Parathyroid adenoma (tissue), 2 donors: ENCODE results near the gene P4HA1.

Experiments
- H2AFZ ChIP-seq: fragments of 300-600 bp; sonication (generic); one replicate; pipeline ENCODE4 v1.7.0; 2017; ENCODE audit warnings: antibody characterized with exemption, mild to moderate bottlenecking
- H3K27ac ChIP-seq: fragments of 300-600 bp; sonication (generic); one replicate; pipeline ENCODE4 v1.7.0; 2017
- H3K27me3 ChIP-seq: fragments of 300-600 bp; sonication (generic); one replicate; pipeline ENCODE4 v1.7.0; 2017; ENCODE audit warnings: low read length; ENCODE audit not compliant: control insufficient read depth, insufficient read depth
- H3K36me3 ChIP-seq: fragments of 300-600 bp; sonication (generic); one replicate; pipeline ENCODE4 v1.7.0; 2017; ENCODE audit warnings: low read length; ENCODE audit not compliant: control insufficient read depth, insufficient read depth
- H3K4me1 ChIP-seq: fragments of 300-600 bp; sonication (generic); one replicate; pipeline ENCODE4 v1.7.0; 2017; ENCODE audit warnings: control low read depth
- H3K4me2 ChIP-seq: fragments of 300-600 bp; sonication (generic); one replicate; pipeline ENCODE4 v1.7.0; 2017; ENCODE audit warnings: low read length
- H3K4me3 ChIP-seq: fragments of 300-600 bp; sonication (generic); one replicate; pipeline ENCODE4 v1.7.0; 2017; ENCODE audit warnings: low read depth, low read length
- H3K79me2 ChIP-seq: fragments of 300-600 bp; sonication (generic); one replicate; pipeline ENCODE4 v1.7.0; 2017; ENCODE audit warnings: control low read depth
- H3K9ac ChIP-seq: fragments of 300-600 bp; sonication (generic); one replicate; pipeline ENCODE4 v1.7.0; 2017; ENCODE audit warnings: mild to moderate bottlenecking
- H3K9me3 ChIP-seq: fragments of 300-600 bp; sonication (generic); one replicate; pipeline ENCODE4 v1.7.0; 2017; ENCODE audit warnings: low read length; ENCODE audit not compliant: control insufficient read depth
- TF ChIP-seq, protein P1 (sequence below): fragments of 300-600 bp; sonication (generic); IDR thresholded peaks from one replicate; pipeline ENCODE4 v1.7.0; 2017; ENCODE audit warnings: antibody characterized with exemption, mild to moderate bottlenecking
- donor health status: primary hyperparathyroidism.

The P4HA1 gene

DNA sequence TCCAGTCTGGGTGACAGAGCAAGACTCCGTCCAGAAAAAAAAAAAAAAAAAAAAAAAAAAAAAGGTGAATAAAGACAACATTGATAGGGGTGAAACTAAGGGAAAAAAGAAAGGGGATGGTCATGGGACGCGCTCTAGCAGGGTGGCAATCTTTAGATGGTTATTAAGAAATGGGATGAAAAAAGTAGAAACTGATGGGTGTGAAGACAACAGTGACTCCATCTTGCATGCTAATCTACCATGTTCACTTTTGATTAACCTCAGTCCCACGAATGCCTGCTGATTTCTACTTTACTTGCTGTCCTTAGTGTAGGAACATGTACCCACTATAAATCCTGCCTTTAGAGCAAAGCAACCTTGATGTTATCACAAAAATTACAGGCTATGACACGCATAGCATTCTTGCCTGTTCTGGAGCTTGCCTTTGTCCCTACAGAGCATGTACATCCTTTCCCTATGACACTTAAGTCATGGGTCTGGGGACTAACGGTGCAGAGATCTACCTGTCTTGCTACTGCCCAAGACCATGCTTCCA, 38.5 kb downstream of the P4HA1 start:
- no peak overlapping the region for H3K4me3 ChIP-seq
- no peaks in the 10 kb centered on the region for H3K79me2 ChIP-seq
- H3K9me3 ChIP-seq: no peaks in the 10 kb centered on the region
- H3K36me3 ChIP-seq: no peaks in the 10 kb centered on the region
- no peaks in the 10 kb centered on the region for H3K4me1 ChIP-seq
- TF ChIP-seq, protein P1, sequence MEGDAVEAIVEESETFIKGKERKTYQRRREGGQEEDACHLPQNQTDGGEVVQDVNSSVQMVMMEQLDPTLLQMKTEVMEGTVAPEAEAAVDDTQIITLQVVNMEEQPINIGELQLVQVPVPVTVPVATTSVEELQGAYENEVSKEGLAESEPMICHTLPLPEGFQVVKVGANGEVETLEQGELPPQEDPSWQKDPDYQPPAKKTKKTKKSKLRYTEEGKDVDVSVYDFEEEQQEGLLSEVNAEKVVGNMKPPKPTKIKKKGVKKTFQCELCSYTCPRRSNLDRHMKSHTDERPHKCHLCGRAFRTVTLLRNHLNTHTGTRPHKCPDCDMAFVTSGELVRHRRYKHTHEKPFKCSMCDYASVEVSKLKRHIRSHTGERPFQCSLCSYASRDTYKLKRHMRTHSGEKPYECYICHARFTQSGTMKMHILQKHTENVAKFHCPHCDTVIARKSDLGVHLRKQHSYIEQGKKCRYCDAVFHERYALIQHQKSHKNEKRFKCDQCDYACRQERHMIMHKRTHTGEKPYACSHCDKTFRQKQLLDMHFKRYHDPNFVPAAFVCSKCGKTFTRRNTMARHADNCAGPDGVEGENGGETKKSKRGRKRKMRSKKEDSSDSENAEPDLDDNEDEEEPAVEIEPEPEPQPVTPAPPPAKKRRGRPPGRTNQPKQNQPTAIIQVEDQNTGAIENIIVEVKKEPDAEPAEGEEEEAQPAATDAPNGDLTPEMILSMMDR: no peak
- H3K9ac ChIP-seq: no peak overlapping the region
- no peak overlapping the region for H3K27ac ChIP-seq
- H3K27me3 ChIP-seq: no peaks in the 10 kb centered on the region
- no peak overlapping the region for H3K4me2 ChIP-seq
- no peak overlapping the region for H2AFZ ChIP-seq

GRCh38 chr10:73054286-73054685, 42.4 kb downstream of the P4HA1 start:
- H3K4me1 ChIP-seq: no peaks in the 10 kb centered on the region
- TF ChIP-seq, protein P1: no peak
- H3K79me2 ChIP-seq: no peaks in the 10 kb centered on the region
- H3K36me3 ChIP-seq: no peaks in the 10 kb centered on the region
- no peaks in the 10 kb centered on the region for H3K9me3 ChIP-seq
- H3K4me2 ChIP-seq: no peak overlapping the region
- H3K27ac ChIP-seq: no peak overlapping the region
- no peak overlapping the region for H3K9ac ChIP-seq
- H3K27me3 ChIP-seq: no peaks in the 10 kb centered on the region
- H2AFZ ChIP-seq: no peak overlapping the region
- H3K4me3 ChIP-seq: no peak overlapping the region

GRCh38 chr10:73053275-73053674, 43.4 kb downstream of the P4HA1 start:
- TF ChIP-seq, protein P1: no peak
- Histone ChIP-seq H3K9me3 (no peaks in the 10 kb centered on the region), H3K79me2 (no peaks in the 10 kb centered on the region), H3K4me1 (no peaks in the 10 kb centered on the region), H2AFZ (no peak overlapping the region), H3K27me3 (no peaks in the 10 kb centered on the region), H3K36me3 (no peaks in the 10 kb centered on the region), H3K27ac (no peak overlapping the region), H3K9ac (no peak overlapping the region), H3K4me3 (no peak overlapping the region), H3K4me2 (no peak overlapping the region)

DNA sequence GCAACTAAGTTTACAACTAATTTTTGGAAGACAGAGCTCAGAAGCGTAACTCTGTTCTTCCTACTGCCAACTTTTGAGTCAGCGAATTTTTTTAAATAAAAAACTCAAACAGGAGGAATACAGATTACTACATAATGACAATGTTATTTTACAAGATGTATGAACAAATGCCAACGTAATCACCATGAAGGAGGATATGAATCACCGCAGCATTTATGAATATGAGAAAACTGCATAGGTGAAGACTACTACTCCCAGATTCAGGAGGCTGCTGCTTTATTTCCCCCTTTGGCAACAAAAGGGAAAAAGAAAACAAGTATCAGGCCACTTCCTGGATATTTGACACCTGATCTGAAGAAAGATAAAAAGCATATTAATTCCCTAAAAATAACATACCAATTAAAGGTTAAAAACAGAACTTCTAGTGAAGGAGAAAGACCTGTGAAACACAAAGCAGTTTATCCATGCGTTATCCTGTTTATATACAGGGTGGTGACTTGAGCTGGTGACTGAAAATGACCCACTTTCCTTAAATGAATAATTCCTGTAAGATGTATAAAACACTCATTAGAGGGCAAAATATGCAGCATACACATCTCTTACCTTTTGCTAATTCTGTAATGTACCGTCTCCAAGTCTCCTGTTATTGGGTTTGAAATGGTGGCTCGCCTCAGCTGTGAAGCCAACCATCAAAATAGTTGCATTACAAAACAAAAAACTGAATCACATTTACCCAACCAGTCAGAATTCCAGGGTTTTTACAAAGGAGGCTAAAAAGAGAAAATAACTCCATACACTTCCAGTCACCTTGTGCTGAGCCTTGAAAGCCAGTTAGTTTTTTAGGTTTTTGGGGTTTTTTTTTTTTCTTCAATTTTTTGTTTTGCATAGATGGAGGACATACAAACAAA, 52.0 kb downstream of the P4HA1 start:
- TF ChIP-seq, protein P1: no peak
- no peak overlapping the region for H3K9ac ChIP-seq
- H3K27me3 ChIP-seq: no peaks in the 10 kb centered on the region
- H2AFZ ChIP-seq: peak overlapping the region; percentile 44
- peak overlapping the region; percentile 48 for H3K4me3 ChIP-seq
- H3K9me3 ChIP-seq: no peaks in the 10 kb centered on the region
- peaks cover 15% of the 10 kb centered on the region for H3K4me1 ChIP-seq
- H3K4me2 ChIP-seq: peak overlapping the region; percentile 44
- no peaks in the 10 kb centered on the region for H3K79me2 ChIP-seq
- H3K27ac ChIP-seq: peak overlapping the region; percentile 26
- H3K36me3 ChIP-seq: peaks cover 3% of the 10 kb centered on the region
